Measurements from ENCODE around the gene SATB1. TPM values are rescaled to one million over a fixed set of nuclear protein-coding genes. Genes with fewer than 3 reads are reported as not detected.

The SATB1 gene
- total RNA-seq, 1 donor from 2014 or later: 30.2 TPM

DNA sequence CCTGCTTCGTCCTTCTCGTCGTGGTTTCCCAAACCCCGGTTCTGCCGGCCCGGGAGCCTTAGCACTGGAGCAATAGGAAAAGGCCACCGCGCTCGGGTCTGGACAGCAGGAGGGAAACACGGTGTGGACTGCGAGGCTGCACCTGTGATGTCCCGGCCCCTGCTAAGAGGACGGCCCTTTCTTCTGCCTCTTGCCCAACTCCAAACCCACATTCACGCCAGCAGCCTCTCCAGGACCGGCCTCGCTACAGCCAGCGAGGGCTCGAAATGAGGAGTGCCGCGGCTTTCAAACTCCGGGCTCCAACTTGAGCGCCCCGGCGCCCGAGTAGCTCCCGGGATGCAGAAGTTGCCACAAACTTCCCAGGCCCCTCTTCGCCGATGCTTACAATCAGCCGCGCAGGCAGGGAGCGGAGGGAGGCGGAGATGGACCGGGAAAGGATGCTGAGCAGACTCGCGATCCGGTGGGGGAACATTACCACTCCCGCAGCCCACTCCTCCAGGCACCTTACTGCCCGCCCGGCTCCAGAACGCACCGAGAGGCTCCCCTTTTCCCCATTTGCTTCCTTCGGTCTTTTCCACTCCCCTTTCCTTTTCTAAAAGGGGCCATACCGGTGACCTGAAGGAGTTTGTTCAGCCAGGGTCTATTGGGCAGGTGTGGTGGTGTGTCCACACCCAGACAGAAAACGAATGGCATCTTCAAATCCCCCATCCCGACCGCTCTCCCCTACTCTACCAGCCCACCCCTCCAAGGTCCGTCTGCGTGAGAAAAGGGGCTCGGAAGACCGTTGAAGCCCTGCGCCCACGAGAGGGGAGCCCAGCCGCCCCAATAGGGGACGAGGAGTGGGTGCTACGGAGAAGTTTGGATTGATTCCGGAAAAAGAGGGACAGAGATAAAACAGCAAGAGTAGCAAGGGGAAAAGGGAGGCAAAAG lies 18.8 kb upstream of the SATB1 start:
- Histone ChIP-seq H3K9me3 (peaks cover under 1% of the 10 kb centered on the region), H3K36me3 (no peaks in the 10 kb centered on the region), H3K27ac (peak overlapping the region; percentile 43), H3K4me3 (peak overlapping the region; percentile 59), H3K27me3 (ENCODE audit: low read depth) (peaks cover 30% of the 10 kb centered on the region), H3K4me1 (peaks cover 23% of the 10 kb centered on the region)
- ATAC-seq (peak; percentile 51 to 61), DNase-seq (peak; percentile 66)
- TF ChIP-seq, protein P1, sequence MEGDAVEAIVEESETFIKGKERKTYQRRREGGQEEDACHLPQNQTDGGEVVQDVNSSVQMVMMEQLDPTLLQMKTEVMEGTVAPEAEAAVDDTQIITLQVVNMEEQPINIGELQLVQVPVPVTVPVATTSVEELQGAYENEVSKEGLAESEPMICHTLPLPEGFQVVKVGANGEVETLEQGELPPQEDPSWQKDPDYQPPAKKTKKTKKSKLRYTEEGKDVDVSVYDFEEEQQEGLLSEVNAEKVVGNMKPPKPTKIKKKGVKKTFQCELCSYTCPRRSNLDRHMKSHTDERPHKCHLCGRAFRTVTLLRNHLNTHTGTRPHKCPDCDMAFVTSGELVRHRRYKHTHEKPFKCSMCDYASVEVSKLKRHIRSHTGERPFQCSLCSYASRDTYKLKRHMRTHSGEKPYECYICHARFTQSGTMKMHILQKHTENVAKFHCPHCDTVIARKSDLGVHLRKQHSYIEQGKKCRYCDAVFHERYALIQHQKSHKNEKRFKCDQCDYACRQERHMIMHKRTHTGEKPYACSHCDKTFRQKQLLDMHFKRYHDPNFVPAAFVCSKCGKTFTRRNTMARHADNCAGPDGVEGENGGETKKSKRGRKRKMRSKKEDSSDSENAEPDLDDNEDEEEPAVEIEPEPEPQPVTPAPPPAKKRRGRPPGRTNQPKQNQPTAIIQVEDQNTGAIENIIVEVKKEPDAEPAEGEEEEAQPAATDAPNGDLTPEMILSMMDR (IDR thresholded peaks at IDR 0.05): no peak
- intact Hi-C loops (cut with DNase I): no loop called here

DNA sequence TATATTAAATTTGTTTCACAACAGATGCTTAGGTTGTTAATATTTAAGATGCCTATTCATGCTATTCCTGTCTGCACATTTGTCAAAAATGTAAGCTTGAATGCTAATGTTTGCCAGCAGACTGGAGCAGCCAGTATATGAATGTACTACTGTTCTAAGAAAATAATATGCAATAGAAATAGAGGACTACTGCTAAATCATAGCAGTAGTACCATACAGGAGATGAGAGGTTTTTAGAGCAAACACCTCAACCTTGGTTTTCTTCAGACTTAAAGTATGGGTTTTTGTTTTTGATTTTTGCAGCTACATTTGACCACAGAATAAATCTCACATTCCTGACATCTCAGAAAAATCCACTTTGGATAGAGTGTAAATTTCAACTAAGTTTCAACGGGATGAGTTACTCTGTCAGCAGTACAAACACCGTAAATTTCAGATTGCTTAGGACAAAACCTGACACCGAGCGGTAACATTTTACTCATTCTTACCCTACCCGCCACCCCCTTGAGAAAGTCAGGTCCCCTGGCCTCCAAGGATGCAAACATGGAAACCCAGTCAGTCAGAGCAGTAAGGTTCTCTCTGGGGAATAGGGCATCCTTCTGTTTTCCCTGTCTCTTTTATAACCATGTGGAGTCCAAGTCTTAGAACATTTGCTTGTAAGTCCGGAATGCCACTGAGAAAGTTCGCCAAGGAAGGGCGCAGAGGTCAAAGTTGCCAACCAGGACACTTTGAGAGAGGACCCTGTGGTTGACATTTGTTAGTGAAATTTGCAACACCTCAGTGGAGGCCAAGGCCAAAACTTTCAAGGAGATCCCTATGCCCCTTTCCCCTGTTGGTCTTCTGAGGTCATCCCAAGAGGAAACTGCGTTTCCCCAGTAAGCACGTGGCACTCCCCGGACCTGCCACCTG lies 17.9 kb upstream of the SATB1 start:
- Histone ChIP-seq H3K36me3 (no peaks in the 10 kb centered on the region), H3K27ac (no peak overlapping the region), H3K4me1 (peaks cover 23% of the 10 kb centered on the region), H3K27me3 (ENCODE audit: low read depth) (peaks cover 30% of the 10 kb centered on the region), H3K4me3 (peak overlapping the region; percentile 59), H3K9me3 (no peaks in the 10 kb centered on the region)
- no peak for DNase-seq
- TF ChIP-seq, protein P1 (IDR thresholded peaks at IDR 0.05): no peak
- no peak for ATAC-seq
- intact Hi-C loops (cut with DNase I): no loop called here

DNA sequence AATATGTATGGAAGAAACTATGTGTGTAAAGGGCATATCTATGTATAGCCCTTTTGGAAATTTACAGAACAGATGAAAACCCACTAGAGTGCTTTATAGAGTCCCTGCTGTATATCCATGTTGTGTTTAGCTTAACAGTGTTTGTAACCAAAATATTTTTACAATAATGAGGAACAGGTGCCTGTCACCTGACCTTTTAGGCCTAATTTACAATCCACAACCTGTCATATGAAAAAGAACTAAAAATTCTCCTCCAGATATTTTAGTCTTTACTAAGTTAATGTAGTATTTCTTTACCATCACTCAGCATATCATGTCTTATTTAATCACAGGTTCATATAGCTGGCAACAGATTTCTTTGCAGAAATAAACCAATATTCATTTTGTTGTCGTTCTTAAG lies 16.4 kb upstream of the SATB1 start:
- Histone ChIP-seq H3K4me3 (no peak overlapping the region), H3K4me1 (peaks cover 23% of the 10 kb centered on the region), H3K27ac (no peak overlapping the region), H3K9me3 (no peaks in the 10 kb centered on the region), H3K36me3 (no peaks in the 10 kb centered on the region), H3K27me3 (ENCODE audit: low read depth) (peaks cover 25% of the 10 kb centered on the region)
- intact Hi-C loops (cut with DNase I): no loop called here
- TF ChIP-seq, protein P1 (IDR thresholded peaks at IDR 0.05): no peak
- DNase-seq: no peak
- ATAC-seq: no peak

DNA sequence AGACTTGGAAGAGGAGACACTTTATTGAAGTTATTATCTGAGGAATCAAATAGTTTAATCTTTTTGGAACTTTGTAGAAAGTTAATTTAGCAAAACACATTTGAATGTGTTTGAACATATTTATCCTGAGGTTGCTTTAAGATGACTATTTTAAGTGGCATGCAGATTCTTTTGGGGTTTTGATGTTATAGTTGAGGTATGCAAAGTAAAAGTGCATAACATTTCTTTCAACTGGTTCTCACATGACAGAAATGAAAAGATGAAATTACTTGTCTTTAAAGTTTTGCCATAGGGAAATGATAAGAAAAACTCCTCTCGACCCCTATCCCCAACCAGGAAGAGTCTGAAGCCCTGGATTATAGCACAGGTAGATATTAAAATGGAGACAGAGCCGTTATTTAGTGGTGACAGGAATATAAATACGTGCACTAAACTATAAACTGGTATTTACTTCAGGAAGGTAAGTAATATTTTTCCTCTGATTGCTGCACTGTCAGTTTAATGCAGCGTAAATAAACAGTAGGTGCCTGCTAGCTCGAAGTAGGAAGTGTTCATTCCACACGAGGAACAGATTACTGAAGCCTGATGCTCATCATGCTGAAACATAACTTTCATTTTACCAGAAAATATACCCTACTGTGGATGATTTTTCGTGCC lies 15.1 kb upstream of the SATB1 start:
- Histone ChIP-seq H3K27me3 (ENCODE audit: low read depth) (peaks cover 20% of the 10 kb centered on the region), H3K36me3 (no peaks in the 10 kb centered on the region), H3K4me1 (peaks cover 13% of the 10 kb centered on the region), H3K27ac (no peak overlapping the region), H3K9me3 (no peaks in the 10 kb centered on the region), H3K4me3 (no peak overlapping the region)
- TF ChIP-seq, protein P1 (IDR thresholded peaks at IDR 0.05): no peak
- no peak for DNase-seq
- intact Hi-C loops (cut with DNase I): no loop called here
- no peak for ATAC-seq

DNA sequence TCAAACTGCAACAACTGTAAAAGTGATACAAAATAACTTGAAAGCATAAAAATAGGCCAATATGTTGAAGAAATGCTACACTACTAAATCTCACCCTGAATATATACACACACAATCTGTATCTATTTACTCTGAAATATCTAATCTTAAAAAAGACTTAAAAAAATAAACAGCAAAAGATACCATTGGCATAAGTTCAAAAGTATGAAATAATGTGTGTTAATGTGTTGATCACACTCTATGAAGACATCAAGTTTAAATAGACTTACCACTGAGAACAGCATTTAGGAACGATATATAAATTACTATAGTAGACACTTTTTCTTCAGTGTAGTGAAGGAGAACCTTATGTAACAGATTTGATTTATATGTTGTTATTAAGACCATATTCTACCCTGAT lies 14.1 kb upstream of the SATB1 start:
- H3K4me1 ChIP-seq: peaks cover 12% of the 10 kb centered on the region
- H3K27me3 ChIP-seq (ENCODE audit: low read depth): peaks cover 18% of the 10 kb centered on the region
- TF ChIP-seq, protein P1 (IDR thresholded peaks at IDR 0.05): no peak
- H3K4me3 ChIP-seq: no peak overlapping the region
- H3K36me3 ChIP-seq: no peaks in the 10 kb centered on the region
- no peak for DNase-seq
- H3K27ac ChIP-seq: no peak overlapping the region
- no peak for ATAC-seq
- intact Hi-C loops (cut with DNase I): no loop called here
- no peaks in the 10 kb centered on the region for H3K9me3 ChIP-seq
